ENCODE results near the gene PPARG. TPM values are rescaled to one million over a fixed set of nuclear protein-coding genes. Genes with fewer than 3 reads are reported as not detected.

Gene PPARG
- total and polyA plus RNA-seq, 2 of the 13 experiments (the other 11 are each of a cell fraction or from before 2014, with no cell fraction given) = 13.9 to 58.3 TPM

GRCh38 chr3:12452361-12453330 lies 163.8 kb downstream of the PPARG start (continued):
- no peak for TF ChIP-seq ZFP36L1 (CRISPR knock-in tag; IDR thresholded peaks at IDR 0.05)
- no peak for TF ChIP-seq ZNF776 (CRISPR knock-in tag; IDR thresholded peaks at IDR 0.05)
- peak; percentile 56; the same call in 1 of the 2 replicates for TF ChIP-seq BCL3 (CRISPR knock-in tag; IDR thresholded peaks at IDR 0.05)
- TF ChIP-seq MEIS2 (CRISPR knock-in tag; IDR thresholded peaks at IDR 0.05) = peak; percentile 66; the same call in 1 of the 2 replicates
- no peak for TF ChIP-seq MAFK (conservative IDR thresholded peaks at IDR 0.05 in 1 of 2, IDR thresholded peaks at IDR 0.05 in 1 of 2; ENCODE audit: low read length in 2 of 2)
- 0 out of 2 replicates have a peak, but pooled peaks have one; percentile 23 for TF ChIP-seq ZHX2 (IDR thresholded peaks at IDR 0.05; ENCODE audit: low read depth)
- no peak for TF ChIP-seq ZHX2 (CRISPR knock-in tag; IDR thresholded peaks at IDR 0.05; ENCODE audit: borderline replicate concordance)
- TF ChIP-seq MED1 (CRISPR knock-in tag; IDR thresholded peaks at IDR 0.05) = peak; percentile 100
- TF ChIP-seq ZNF414 (CRISPR knock-in tag; IDR thresholded peaks at IDR 0.05) = 0 out of 2 replicates have a peak, but pooled peaks have one; percentile 45
- TF ChIP-seq ZNF101 (CRISPR knock-in tag; IDR thresholded peaks at IDR 0.05; ENCODE audit: borderline replicate concordance, low read depth) = no peak
- no peak for TF ChIP-seq MZF1 (CRISPR knock-in tag; IDR thresholded peaks at IDR 0.05; ENCODE audit: borderline replicate concordance)
- TF ChIP-seq NR2F2 (IDR thresholded peaks at IDR 0.05; ENCODE audit: borderline replicate concordance, low read depth) = peak; percentile 60; the same call in 1 of the 2 replicates
- peak; percentile 77 for TF ChIP-seq ZNF430 (CRISPR knock-in tag; IDR thresholded peaks at IDR 0.05)
- TF ChIP-seq IRF2 (CRISPR knock-in tag; IDR thresholded peaks at IDR 0.05) = 0 out of 2 replicates have a peak, but pooled peaks have one; percentile 22

All from HepG2 (cell line).